Activated T-cell treated with anti-CD3 and anti-CD28 coated beads for 48 hours (primary cell): Measurements from ENCODE around the gene PLA2R1.

Experiments used
- DNase-seq: peaks from one replicate; pipeline ENCODE4 v3.0.0-alpha.2; 2020; ENCODE audit warnings: low read depth

The PLA2R1 gene

GRCh38 chr2:159892990-159893810 lies 169.2 kb downstream of the PLA2R1 start:
- DNase-seq: no peak

GRCh38 chr2:159891917-159892730 lies 170.3 kb downstream of the PLA2R1 start:
- DNase-seq: no peak

- no peak for DNase-seq
Measured at GRCh38 chr2:159891267-159891588, 171.2 kb downstream of the PLA2R1 start.

GRCh38 chr2:159890551-159891266 lies 171.7 kb downstream of the PLA2R1 start:
- no peak for DNase-seq

- DNase-seq: no peak
Measured at GRCh38 chr2:159882130-159882745, 180.2 kb downstream of the PLA2R1 start.
